DND-41 (cell line): ENCODE data around the gene EPHB6.

Experiments
- ATAC-seq: fragments of 200-7000 bp; cut with Tn5 transposase; 3 replicates; pipeline ENCODE4 v1.9.1; 2021; ENCODE audit warnings: low read depth; ENCODE audit not compliant: insufficient read depth
- DNase-seq: peaks from one replicate; pipeline ENCODE4 v3.0.0-alpha.2; 2020
- H2AFZ ChIP-seq: 2 replicates; pipeline ENCODE4 v1.6.0; 2012; ENCODE audit warnings: low read depth, low read length
- H3K27ac ChIP-seq: 2 replicates; pipeline ENCODE4 v1.5.1; 2012; ENCODE audit warnings: low read length, inconsistent platforms
- H3K27me3 ChIP-seq: fragments of 200-600 bp; sonication (generic); 2 replicates; pipeline ENCODE4 v1.6.0; 2012; ENCODE audit warnings: low read length, mild to moderate bottlenecking, inconsistent platforms; ENCODE audit not compliant: insufficient read depth, poor library complexity
- H3K36me3 ChIP-seq: 2 replicates; pipeline ENCODE4 v1.5.1; 2012; ENCODE audit warnings: low read length, inconsistent platforms; ENCODE audit not compliant: insufficient read depth
- H3K4me1 ChIP-seq: 2 replicates; pipeline ENCODE4 v1.5.1; 2012; ENCODE audit warnings: mild to moderate bottlenecking, low read length; ENCODE audit not compliant: insufficient read depth
- H3K4me2 ChIP-seq: 2 replicates; pipeline ENCODE4 v1.6.0; 2012; ENCODE audit warnings: mild to moderate bottlenecking, moderate library complexity, low read length, inconsistent platforms; ENCODE audit not compliant: insufficient read depth
- H3K4me3 ChIP-seq, 2 experiments: fragments of 200-600 bp in 1 of 2; shearing (Covaris generic) in 1 of 2; 2 replicates each; pipeline ENCODE4 v1.5.1; 2012 to 2016; ENCODE audit warnings: inconsistent platforms in 2 of 2, low read length in 2 of 2, mild to moderate bottlenecking in 2 of 2, low read depth in 1 of 2, moderate library complexity in 1 of 2
- H3K79me2 ChIP-seq: 2 replicates; pipeline ENCODE4 v1.6.0; 2012; ENCODE audit warnings: low read length, inconsistent platforms; ENCODE audit not compliant: insufficient read depth
- H3K9ac ChIP-seq: 2 replicates; pipeline ENCODE4 v1.6.0; 2012; ENCODE audit warnings: low read depth, mild to moderate bottlenecking, inconsistent platforms, low read length, moderate library complexity
- H3K9me3 ChIP-seq: 2 replicates; pipeline ENCODE4 v1.5.1; 2012; ENCODE audit warnings: low read length, moderate library complexity, mild to moderate bottlenecking, inconsistent platforms; ENCODE audit not compliant: insufficient read depth, severe bottlenecking
- H4K20me1 ChIP-seq: 2 replicates; pipeline ENCODE4 v1.6.0; 2012; ENCODE audit warnings: low read length; ENCODE audit not compliant: insufficient read depth
- EZH2 ChIP-seq: IDR thresholded peaks from 3 replicates; pipeline ENCODE4 v1.6.1; 2012; ENCODE audit warnings: borderline replicate concordance, low read depth, mild to moderate bottlenecking, moderate library complexity, low read length, inconsistent platforms; ENCODE audit not compliant: severe bottlenecking
- TF ChIP-seq, protein P1 (sequence below): IDR thresholded peaks from 2 replicates; pipeline ENCODE4 v1.5.1; 2012; ENCODE audit warnings: borderline replicate concordance, low read length, moderate library complexity, mild to moderate bottlenecking; ENCODE audit not compliant: poor library complexity, severe bottlenecking; ENCODE audit errors: extremely low read depth

EPHB6 gene

DNA sequence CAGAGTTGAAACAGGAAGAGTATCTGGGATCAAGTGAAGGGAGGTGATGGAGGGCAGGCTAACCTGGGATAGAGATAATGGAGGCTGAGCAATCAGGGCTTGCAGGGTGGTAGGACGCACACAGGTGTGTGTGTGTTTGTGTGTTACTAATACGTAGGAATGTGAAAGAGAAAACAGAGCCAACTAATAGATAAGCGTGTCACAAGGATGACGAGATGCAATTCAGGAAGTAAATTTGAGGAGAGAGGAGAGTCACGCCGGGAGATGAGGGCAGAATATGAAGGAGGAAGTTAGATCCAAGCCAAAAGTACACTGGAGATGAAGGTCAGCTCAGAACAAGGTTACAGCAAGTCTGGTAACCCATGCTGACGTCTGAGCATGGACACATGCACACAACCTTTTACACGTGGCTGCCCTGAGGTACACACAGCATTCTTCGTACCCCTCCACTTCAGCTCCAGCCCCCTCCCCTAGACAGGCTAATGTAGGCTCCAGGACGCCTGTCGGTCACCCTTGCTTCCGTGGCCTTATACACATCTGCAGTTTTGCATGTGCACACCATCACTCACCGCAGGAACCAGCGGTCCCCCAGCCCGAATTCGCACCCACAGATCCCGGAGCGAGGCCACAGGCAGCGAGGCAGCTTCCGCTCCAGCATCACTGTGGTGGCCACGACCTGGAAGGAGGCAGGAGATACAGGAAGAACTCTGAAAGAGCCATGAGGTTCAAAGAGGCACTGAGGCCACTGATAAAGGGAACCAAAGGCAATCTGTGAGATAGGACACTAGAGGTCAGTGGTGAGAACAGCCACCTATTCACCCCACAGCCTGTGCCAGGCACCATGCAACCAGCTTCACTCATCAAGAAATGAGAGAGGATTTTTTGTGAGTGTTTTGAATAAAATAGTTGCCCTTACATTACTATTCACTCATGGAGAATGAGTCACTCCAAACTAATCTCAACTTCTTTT lies 54.3 kb downstream of the EPHB6 start:
- H3K4me2 ChIP-seq = no peak overlapping the region
- no peak overlapping the region for H3K9ac ChIP-seq
- H2AFZ ChIP-seq = no peak overlapping the region
- ATAC-seq = peak; percentile 79
- no peak overlapping the region for H3K27ac ChIP-seq
- no peaks in the 10 kb centered on the region for H3K79me2 ChIP-seq
- peaks cover 20% of the 10 kb centered on the region for H3K9me3 ChIP-seq
- peaks cover 2% of the 10 kb centered on the region for H3K27me3 ChIP-seq
- no peaks in the 10 kb centered on the region for H3K36me3 ChIP-seq
- DNase-seq = no peak
- H3K4me3 ChIP-seq = no peak overlapping the region
- H4K20me1 ChIP-seq = no peaks in the 10 kb centered on the region
- TF ChIP-seq, protein P1, sequence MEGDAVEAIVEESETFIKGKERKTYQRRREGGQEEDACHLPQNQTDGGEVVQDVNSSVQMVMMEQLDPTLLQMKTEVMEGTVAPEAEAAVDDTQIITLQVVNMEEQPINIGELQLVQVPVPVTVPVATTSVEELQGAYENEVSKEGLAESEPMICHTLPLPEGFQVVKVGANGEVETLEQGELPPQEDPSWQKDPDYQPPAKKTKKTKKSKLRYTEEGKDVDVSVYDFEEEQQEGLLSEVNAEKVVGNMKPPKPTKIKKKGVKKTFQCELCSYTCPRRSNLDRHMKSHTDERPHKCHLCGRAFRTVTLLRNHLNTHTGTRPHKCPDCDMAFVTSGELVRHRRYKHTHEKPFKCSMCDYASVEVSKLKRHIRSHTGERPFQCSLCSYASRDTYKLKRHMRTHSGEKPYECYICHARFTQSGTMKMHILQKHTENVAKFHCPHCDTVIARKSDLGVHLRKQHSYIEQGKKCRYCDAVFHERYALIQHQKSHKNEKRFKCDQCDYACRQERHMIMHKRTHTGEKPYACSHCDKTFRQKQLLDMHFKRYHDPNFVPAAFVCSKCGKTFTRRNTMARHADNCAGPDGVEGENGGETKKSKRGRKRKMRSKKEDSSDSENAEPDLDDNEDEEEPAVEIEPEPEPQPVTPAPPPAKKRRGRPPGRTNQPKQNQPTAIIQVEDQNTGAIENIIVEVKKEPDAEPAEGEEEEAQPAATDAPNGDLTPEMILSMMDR = peak; percentile 38
- no peak for TF ChIP-seq EZH2
- no peaks in the 10 kb centered on the region for H3K4me1 ChIP-seq

DNA sequence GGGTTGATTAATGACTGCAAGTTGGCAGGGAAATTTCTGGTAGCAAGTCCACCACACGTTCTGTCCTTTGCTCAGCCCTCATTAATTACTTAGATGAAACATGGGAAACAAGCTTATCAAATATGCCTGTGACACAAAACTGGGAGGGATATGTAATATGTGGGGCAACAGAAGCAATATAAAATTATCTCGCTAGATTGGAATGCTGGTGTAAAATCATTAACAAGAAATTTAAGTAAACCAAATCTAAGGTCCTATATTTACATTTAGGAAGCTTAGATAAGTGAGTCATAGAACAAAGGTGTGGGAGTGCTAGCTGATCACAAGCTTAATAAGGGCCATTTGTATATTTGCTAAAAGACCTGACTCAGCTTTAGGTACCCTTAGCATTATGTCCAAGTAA lies 55.2 kb downstream of the EPHB6 start:
- peaks cover 14% of the 10 kb centered on the region for H3K9me3 ChIP-seq
- no peaks in the 10 kb centered on the region for H3K79me2 ChIP-seq
- no peak overlapping the region for H3K9ac ChIP-seq
- no peaks in the 10 kb centered on the region for H4K20me1 ChIP-seq
- TF ChIP-seq EZH2 = no peak
- TF ChIP-seq, protein P1 = no peak
- peaks cover 2% of the 10 kb centered on the region for H3K27me3 ChIP-seq
- no peak for ATAC-seq
- no peak overlapping the region for H3K4me3 ChIP-seq
- no peak overlapping the region for H2AFZ ChIP-seq
- no peaks in the 10 kb centered on the region for H3K36me3 ChIP-seq
- no peak overlapping the region for H3K4me2 ChIP-seq
- H3K4me1 ChIP-seq = no peaks in the 10 kb centered on the region
- DNase-seq = no peak
- no peak overlapping the region for H3K27ac ChIP-seq

DNA sequence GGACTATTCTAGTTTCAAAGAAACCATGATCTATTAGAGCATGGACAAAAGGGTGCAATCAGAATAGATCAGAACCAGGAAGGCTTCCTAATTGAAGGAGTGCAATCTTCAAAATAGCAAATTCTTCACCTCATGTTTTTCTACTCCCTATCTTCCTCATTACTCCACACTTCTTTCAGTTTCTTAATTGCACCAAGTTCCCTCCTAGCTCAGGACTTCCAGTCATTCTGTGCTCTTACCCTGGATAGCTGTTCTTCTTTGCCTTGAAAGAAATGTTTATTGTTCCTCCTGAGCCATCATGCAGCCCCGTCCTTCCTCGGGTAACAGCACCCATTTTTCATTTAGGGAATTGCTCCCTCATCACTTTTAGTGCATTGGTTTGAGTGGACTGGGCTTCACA lies 55.6 kb downstream of the EPHB6 start:
- no peak for ATAC-seq

More for the DNA sequence above, 55.6 kb downstream of the EPHB6 start:
- Histone ChIP-seq H3K4me2 (no peak overlapping the region), H3K27me3 (peaks cover 2% of the 10 kb centered on the region), H3K9me3 (peaks cover 9% of the 10 kb centered on the region), H3K4me3 (no peak overlapping the region), H4K20me1 (no peaks in the 10 kb centered on the region), H3K36me3 (no peaks in the 10 kb centered on the region), H2AFZ (no peak overlapping the region), H3K9ac (no peak overlapping the region), H3K79me2 (no peaks in the 10 kb centered on the region), H3K4me1 (no peaks in the 10 kb centered on the region), H3K27ac (no peak overlapping the region)
- DNase-seq = no peak
- TF ChIP-seq, protein P1 = no peak
